GM23338 (cell line): ENCODE data around the gene SORBS1. TPM values are rescaled to one million over a fixed set of nuclear protein-coding genes. Genes with fewer than 3 reads are reported as not detected.

Experiments used
- ATAC-seq: fragments of 200-7000 bp; cut with Tn5 transposase; 3 replicates; pipeline ENCODE4 v1.9.1; 2020
- DNase-seq: peaks from one replicate; pipeline ENCODE4 v3.0.0-alpha.2; 2015; ENCODE audit warnings: low spot score
- H2AFZ ChIP-seq: fragments of 200-600 bp; sonication (generic); 2 replicates; pipeline ENCODE4 v1.8.0; 2016; ENCODE audit warnings: antibody characterized with exemption, mild to moderate bottlenecking, moderate library complexity
- H3F3A ChIP-seq: fragments of 200-600 bp; sonication (generic); replicated peaks from 2 replicates; pipeline ENCODE4 v1.8.0; 2017; ENCODE audit warnings: antibody characterized with exemption, mixed run types, low read depth
- H3K27ac ChIP-seq: fragments of 200-600 bp; sonication (generic); 2 replicates; pipeline ENCODE4 v1.6.1; 2016; ENCODE audit warnings: low read depth
- H3K27me3 ChIP-seq: fragments of 200-600 bp; sonication (generic); 2 replicates; pipeline ENCODE4 v1.8.0; 2016; ENCODE audit warnings: mild to moderate bottlenecking, mixed run types, moderate library complexity; ENCODE audit not compliant: insufficient read depth
- H3K36me3 ChIP-seq: fragments of 200-600 bp; sonication (generic); 2 replicates; pipeline ENCODE4 v1.8.0; 2016; ENCODE audit warnings: mild to moderate bottlenecking; ENCODE audit not compliant: insufficient read depth
- H3K4me1 ChIP-seq: fragments of 200-600 bp; sonication (generic); 2 replicates; pipeline ENCODE4 v1.8.0; 2016; ENCODE audit warnings: mild to moderate bottlenecking, moderate library complexity; ENCODE audit not compliant: insufficient read depth
- H3K4me2 ChIP-seq: fragments of 200-600 bp; sonication (generic); 2 replicates; pipeline ENCODE4 v1.7.1; 2017; ENCODE audit warnings: mixed run types
- H3K4me3 ChIP-seq: fragments of 200-600 bp; sonication (generic); 2 replicates; pipeline ENCODE4 v1.6.1; 2016; ENCODE audit warnings: mixed run types
- H3K79me2 ChIP-seq: fragments of 200-600 bp; sonication (generic); replicated peaks from 2 replicates; pipeline ENCODE4 v1.8.0; 2017; ENCODE audit warnings: mild to moderate bottlenecking; ENCODE audit not compliant: insufficient read depth
- H3K9me2 ChIP-seq: fragments of 200-600 bp; sonication (generic); 2 replicates; pipeline ENCODE4 v1.8.0; 2017; ENCODE audit not compliant: insufficient read depth
- H4K20me1 ChIP-seq: fragments of 200-600 bp; sonication (generic); replicated peaks from 2 replicates; pipeline ENCODE4 v1.8.0; 2017; ENCODE audit warnings: mild to moderate bottlenecking; ENCODE audit not compliant: insufficient read depth
- H3K27ac Mint-ChIP-seq: 2 replicates; pipeline ENCODE4 v1.8.0; 2020; ENCODE audit warnings: inconsistent platforms, mild to moderate bottlenecking, moderate library complexity, mixed read lengths
- H3K27me3 Mint-ChIP-seq: 3 replicates; pipeline ENCODE4 v1.8.0; 2022; ENCODE audit warnings: low read depth, mild to moderate bottlenecking, moderate library complexity, mixed read lengths, inconsistent platforms; ENCODE audit not compliant: insufficient read depth, poor library complexity
- H3K36me3 Mint-ChIP-seq: 3 replicates; pipeline ENCODE4 v1.8.0; 2021; ENCODE audit warnings: low read depth, mild to moderate bottlenecking, inconsistent platforms, moderate library complexity, mixed read lengths
- H3K4me1 Mint-ChIP-seq: 3 replicates; pipeline ENCODE4 v1.8.0; 2020; ENCODE audit warnings: mild to moderate bottlenecking, inconsistent platforms, mixed read lengths
- H3K4me3 Mint-ChIP-seq: 3 replicates; pipeline ENCODE4 v1.8.0; 2021; ENCODE audit warnings: moderate library complexity, mild to moderate bottlenecking, inconsistent platforms, mixed read lengths
- H3K9me3 Mint-ChIP-seq: 3 replicates; pipeline ENCODE4 v1.8.0; 2020; ENCODE audit warnings: moderate library complexity, mild to moderate bottlenecking, inconsistent platforms, mixed read lengths
- CREB1 ChIP-seq: fragments of 250-450 bp; sonication (Bioruptor Pico); IDR thresholded peaks from 2 replicates; pipeline ENCODE4 v1.5.0; 2020; ENCODE audit warnings: low read depth, mild to moderate bottlenecking, moderate library complexity
- CTCF ChIP-seq, 2 experiments: fragments of 200-600 bp in 1 of 2; sonication (generic) in 1 of 2; conservative IDR thresholded peaks; 2 replicates each; pipeline versions ENCODE4 v1.5.1 to v1.6.1; 2016 to 2017; ENCODE audit warnings: antibody characterized with exemption in 2 of 2, low read depth in 2 of 2, mild to moderate bottlenecking in 2 of 2, moderate library complexity in 1 of 2
- ETS1 ChIP-seq: IDR thresholded peaks from 2 replicates; pipeline ENCODE4 v1.6.1; 2016; ENCODE audit warnings: antibody characterized with exemption
- EZH2 ChIP-seq: fragments of 200-600 bp; sonication (generic); IDR thresholded peaks from one replicate; pipeline ENCODE4 v1.8.0; 2017; ENCODE audit warnings: antibody characterized with exemption, mild to moderate bottlenecking, low read depth; ENCODE audit not compliant: unreplicated experiment
- EZH2phosphoT487 ChIP-seq: fragments of 200-600 bp; sonication (generic); IDR thresholded peaks from one replicate; pipeline ENCODE4 v1.8.1; 2018; ENCODE audit warnings: antibody characterized with exemption; ENCODE audit not compliant: unreplicated experiment
- JUNB ChIP-seq: IDR thresholded peaks from one replicate; pipeline ENCODE4 v1.6.1; 2016; ENCODE audit warnings: antibody characterized with exemption; ENCODE audit not compliant: unreplicated experiment
- NANOG ChIP-seq: IDR thresholded peaks from 2 replicates; pipeline ENCODE4 v1.6.1; 2016; ENCODE audit warnings: antibody characterized with exemption, borderline replicate concordance
- POLR2AphosphoS5 ChIP-seq: IDR thresholded peaks from 2 replicates; pipeline ENCODE4 v1.6.1; 2016; ENCODE audit warnings: antibody characterized with exemption, low read depth
- REST ChIP-seq: IDR thresholded peaks from one replicate; pipeline ENCODE4 v1.6.1; 2018; ENCODE audit warnings: antibody characterized with exemption; ENCODE audit not compliant: unreplicated experiment
- STAT1 ChIP-seq: IDR thresholded peaks from one replicate; pipeline ENCODE4 v1.6.1; 2016; ENCODE audit warnings: antibody characterized with exemption; ENCODE audit not compliant: unreplicated experiment
- ZNF114 ChIP-seq: fragments of 250-450 bp; sonication (Bioruptor Pico); IDR thresholded peaks from 2 replicates; pipeline ENCODE4 v1.5.0; 2020; ENCODE audit warnings: mild to moderate bottlenecking, moderate library complexity
- ZNF331 ChIP-seq: fragments of 250-450 bp; sonication (Bioruptor Pico); IDR thresholded peaks from 2 replicates; pipeline ENCODE4 v1.5.0; 2020; ENCODE audit warnings: low read depth, mild to moderate bottlenecking, moderate library complexity
- ZNF462 ChIP-seq: fragments of 250-450 bp; sonication (Bioruptor Pico); IDR thresholded peaks from 2 replicates; pipeline ENCODE4 v1.5.0; 2020; ENCODE audit warnings: mild to moderate bottlenecking, moderate library complexity
- polyA plus RNA-seq: library from polyadenylated mRNA; unstranded; fragments of >200 nt; fragmentation: Nextera tagmentation; extraction: Ambion mirVana; gene quantifications from 2 replicates; pipeline ENCODE4 v1.2.1, GENCODE V29; 2016
- total RNA-seq: library from RNA; depleted of rRNA; stranded (reverse); fragments of >200 nt; shearing (Covaris generic); gene quantifications from 2 replicates; pipeline ENCODE4 v1.2.3, GENCODE V29; 2014

Gene SORBS1
- total and polyA plus RNA-seq, 2 experiments from 2014 or later = 47.7 to 51.5 TPM

GRCh38 chr10:95565336-95565735 lies 4.2 kb upstream of the SORBS1 start:
- H3K36me3 ChIP-seq = no peaks in the 10 kb centered on the region
- H4K20me1 ChIP-seq = no peaks in the 10 kb centered on the region
- H3K4me1 ChIP-seq = no peaks in the 10 kb centered on the region
- no peak overlapping the region for H3K27ac ChIP-seq
- peaks cover 7% of the 10 kb centered on the region for H3K27me3 Mint-ChIP-seq
- no peak overlapping the region for H3K4me2 ChIP-seq
- H2AFZ ChIP-seq = peak overlapping the region; percentile 72
- no peak overlapping the region for H3K27ac Mint-ChIP-seq
- peaks cover 1% of the 10 kb centered on the region; the same call in 1 of the 2 replicates for H3K27me3 ChIP-seq
- TF ChIP-seq CTCF (conservative IDR thresholded peaks at IDR 0.05; ENCODE audit: low read depth in 2 of 2) (no peak), ETS1 (no peak), EZH2 (no peak), CREB1 (no peak), ZNF114 (CRISPR knock-in tag) (no peak), STAT1 (no peak), JUNB (no peak), NANOG (no peak), POLR2AphosphoS5 (no peak), REST (no peak), ZNF462 (no peak), ZNF331 (CRISPR knock-in tag) (no peak), EZH2phosphoT487 (no peak)
- H3K4me1 Mint-ChIP-seq = peaks cover 10% of the 10 kb centered on the region; the same call in 2 of the 3 replicates
- ATAC-seq = no peak
- no peaks in the 10 kb centered on the region for H3K36me3 Mint-ChIP-seq
- H3K79me2 ChIP-seq = no peaks in the 10 kb centered on the region; the same call in 1 of the 2 replicates
- no peak for DNase-seq
- no peak overlapping the region for H3K4me3 ChIP-seq
- H3K4me3 Mint-ChIP-seq = no peak overlapping the region
- no peaks in the 10 kb centered on the region for H3K9me3 Mint-ChIP-seq
- peaks cover 1% of the 10 kb centered on the region; the same call in 1 of the 2 replicates for H3K9me2 ChIP-seq
- H3F3A ChIP-seq = peaks cover 4% of the 10 kb centered on the region; the same call in 1 of the 2 replicates
